ENCODE data around the gene AKIRIN1.
"Not testable (repeated sequence)": the region's sequence is repeated elsewhere in the genome, so short reads cannot be mapped to it uniquely, and the experiment has no call there.

- TF ChIP-seq CTCF (IDR thresholded peaks at IDR 0.05; ENCODE audit: extremely low read depth in 1 of 2, insufficient read depth in 1 of 2, low read depth in 1 of 2, low read length in 2 of 2); POLR2A (IDR thresholded peaks at IDR 0.05; ENCODE audit: low read depth, low read length); EZH2 (IDR thresholded peaks at IDR 0.05; ENCODE audit: borderline replicate concordance, low read depth, low read length, severe bottlenecking); JUN (IDR thresholded peaks at IDR 0.05; ENCODE audit: borderline replicate concordance, insufficient read depth, insufficient read length, low read depth); MYC (IDR thresholded peaks at IDR 0.05; ENCODE audit: low read depth, low read length); GATA2 (IDR thresholded peaks at IDR 0.05; ENCODE audit: insufficient read depth, insufficient read length, low read depth, low read length); POLR2AphosphoS5 (IDR thresholded peaks at IDR 0.05; ENCODE audit: insufficient read depth, low read depth, low read length); FOS (IDR thresholded peaks at IDR 0.05; ENCODE audit: borderline replicate concordance, insufficient read depth, low read length): not testable (repeated sequence)
- TF ChIP-seq, protein P1, sequence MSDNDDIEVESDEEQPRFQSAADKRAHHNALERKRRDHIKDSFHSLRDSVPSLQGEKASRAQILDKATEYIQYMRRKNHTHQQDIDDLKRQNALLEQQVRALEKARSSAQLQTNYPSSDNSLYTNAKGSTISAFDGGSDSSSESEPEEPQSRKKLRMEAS (IDR thresholded peaks at IDR 0.05; ENCODE audit: insufficient read depth, insufficient read length) = not testable (repeated sequence)
Observed at GRCh38 chr1:39014956-39015355, 23.9 kb downstream of the AKIRIN1 start.
